C1 segment of cervical spinal cord (tissue), 14 donors: ENCODE measurements around the gene GPATCH4.
"Not testable (repeated sequence)": the region's sequence is repeated elsewhere in the genome, so short reads cannot be mapped to it uniquely, and the experiment has no call there.

Source experiments
- DNase-seq, 14 donors: peaks; one replicate each; lab custom pipeline; 2025; lab: John Stamatoyannopoulos, UW

Gene GPATCH4

DNA sequence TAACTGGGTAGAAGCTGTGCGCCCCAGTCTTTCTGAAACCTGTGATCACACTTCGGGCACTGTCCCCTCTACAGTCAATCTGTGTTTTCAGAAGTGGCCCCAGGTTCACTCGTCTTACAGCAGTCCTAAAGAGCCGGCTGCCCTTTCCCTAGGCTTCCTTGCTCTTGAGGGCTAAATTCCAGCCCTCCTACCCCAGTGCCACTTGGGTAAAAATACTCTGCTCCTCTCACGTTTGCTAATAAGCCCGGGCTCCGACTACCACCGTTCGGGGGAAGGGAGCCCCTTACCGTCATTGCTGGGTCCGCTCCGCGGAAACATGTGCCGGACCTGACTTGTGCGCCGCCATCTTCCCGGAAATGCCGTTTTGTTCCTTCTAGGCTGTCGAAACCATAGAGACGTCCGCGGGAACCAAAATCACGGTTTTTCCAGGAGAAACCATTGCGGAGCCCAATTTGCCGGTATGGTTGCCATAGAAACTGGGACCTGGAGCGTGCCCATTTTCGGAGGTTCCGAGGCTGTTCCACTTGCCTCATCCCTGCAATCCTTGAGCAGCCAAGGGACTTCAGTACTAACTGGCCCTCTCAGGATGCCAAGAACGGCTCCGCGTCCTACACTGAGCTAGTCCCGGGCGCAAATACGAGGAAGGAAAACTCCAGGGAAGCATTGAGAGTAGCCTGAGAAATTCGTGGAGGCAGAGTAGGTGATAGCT lies at the start of gene GPATCH4:
GPATCH4 (minus strand) TSS at position 358 of the 709 bp plus-strand sequence.
- peak in 12 of 14 donors; percentile 45 to 97 (median 74) for DNase-seq

DNA sequence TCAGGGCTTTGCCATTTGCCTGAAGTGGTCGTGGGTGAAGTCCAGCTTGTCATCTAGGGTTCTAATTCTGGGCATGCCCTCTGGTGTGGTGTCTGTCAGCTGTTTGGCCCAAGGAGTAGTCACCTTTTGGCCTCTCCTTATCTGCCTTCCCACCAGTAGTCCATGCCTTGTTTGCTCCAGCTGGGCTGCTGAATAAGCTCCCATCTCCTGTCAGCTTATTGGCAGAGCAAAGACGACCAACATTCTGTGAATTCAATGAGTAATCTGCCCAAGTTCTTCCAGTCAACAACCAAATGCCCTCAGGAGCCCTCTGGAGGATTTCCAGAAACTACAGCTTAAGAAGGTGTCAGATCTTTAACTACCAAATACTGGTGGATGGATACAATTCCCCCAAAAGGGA lies 47.7 kb upstream of the GPATCH4 start:
- no peak for DNase-seq

DNA sequence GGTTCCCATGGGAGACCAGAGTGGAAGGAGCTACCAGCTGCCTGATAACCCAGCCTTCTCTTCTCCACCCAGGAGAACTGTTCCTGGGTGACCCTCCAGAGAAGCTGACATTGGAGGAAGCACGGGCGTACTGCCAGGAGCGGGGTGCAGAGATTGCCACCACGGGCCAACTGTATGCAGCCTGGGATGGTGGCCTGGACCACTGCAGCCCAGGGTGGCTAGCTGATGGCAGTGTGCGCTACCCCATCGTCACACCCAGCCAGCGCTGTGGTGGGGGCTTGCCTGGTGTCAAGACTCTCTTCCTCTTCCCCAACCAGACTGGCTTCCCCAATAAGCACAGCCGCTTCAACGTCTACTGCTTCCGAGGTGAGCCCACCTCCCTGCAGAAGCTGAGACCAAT lies 47.2 kb upstream of the GPATCH4 start:
- no peak for DNase-seq

DNA sequence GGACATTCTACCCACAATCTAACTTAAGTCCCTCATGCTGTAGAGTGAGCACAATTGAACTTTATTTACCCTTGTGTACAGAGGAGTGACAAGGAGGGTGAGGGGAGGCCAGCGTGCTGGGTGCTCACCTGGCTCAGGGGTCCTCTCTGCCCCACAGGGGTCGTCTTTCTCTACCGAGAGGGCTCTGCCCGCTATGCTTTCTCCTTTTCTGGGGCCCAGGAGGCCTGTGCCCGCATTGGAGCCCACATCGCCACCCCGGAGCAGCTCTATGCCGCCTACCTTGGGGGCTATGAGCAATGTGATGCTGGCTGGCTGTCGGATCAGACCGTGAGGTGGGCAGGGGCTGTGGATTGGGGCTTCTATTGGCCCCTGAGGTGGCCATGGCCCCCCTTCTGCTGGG lies 46.1 kb upstream of the GPATCH4 start:
- DNase-seq, result no peak

DNA sequence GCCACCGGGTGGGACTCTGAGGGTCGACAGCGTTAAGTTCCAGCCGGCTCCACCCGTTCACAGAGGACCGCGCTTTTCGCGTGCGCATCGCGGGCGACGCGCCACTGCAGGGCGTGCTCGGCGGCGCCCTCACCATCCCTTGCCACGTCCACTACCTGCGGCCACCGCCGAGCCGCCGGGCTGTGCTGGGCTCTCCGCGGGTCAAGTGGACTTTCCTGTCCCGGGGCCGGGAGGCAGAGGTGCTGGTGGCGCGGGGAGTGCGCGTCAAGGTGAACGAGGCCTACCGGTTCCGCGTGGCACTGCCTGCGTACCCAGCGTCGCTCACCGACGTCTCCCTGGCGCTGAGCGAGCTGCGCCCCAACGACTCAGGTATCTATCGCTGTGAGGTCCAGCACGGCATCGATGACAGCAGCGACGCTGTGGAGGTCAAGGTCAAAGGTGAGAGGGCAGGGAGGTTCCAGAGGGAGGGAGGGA lies 45.5 kb upstream of the GPATCH4 start:
- DNase-seq, result no peak

DNA sequence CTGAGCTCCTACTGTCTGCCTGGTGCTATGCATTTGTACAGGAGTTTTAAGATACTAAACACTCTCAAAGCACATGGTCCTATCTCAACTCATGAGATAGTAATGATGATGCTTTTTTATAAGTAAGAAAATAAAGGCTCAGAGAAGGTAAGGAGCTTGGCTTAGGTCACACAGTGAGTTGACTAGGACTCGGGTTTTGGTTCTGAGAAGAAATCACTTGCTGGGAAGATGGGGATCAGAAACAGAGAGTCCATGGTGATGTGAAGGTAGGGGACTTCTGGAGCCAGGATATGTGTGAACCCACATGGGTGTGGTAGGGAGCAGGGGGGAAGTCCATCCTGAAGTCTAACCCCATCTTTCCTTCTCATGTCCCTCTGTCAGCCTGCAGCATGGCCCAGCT lies 44.4 kb upstream of the GPATCH4 start:
- no peak for DNase-seq

DNA sequence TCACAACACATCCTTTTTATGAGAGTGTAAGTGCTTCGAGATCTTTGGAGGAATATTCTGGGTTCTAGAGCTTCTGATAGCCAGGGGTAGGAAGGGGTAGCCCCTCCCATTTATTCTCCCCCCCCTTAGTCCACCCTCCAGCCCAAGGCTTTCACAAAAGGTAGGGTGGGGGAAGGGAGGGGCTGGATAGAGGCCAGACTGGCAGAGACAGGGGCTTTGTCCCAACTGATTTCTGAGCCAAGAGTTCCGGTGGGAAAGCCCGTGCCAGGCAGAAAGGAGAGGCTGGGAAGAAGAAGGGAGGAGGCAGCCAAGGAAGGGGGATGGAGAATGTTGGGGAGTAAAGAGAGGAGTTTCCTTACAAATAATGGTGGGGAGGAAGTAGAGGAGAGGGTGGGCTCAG lies 43.8 kb upstream of the GPATCH4 start:
- DNase-seq, result peak in 2 of 14 donors; percentile 20 to 24

DNA sequence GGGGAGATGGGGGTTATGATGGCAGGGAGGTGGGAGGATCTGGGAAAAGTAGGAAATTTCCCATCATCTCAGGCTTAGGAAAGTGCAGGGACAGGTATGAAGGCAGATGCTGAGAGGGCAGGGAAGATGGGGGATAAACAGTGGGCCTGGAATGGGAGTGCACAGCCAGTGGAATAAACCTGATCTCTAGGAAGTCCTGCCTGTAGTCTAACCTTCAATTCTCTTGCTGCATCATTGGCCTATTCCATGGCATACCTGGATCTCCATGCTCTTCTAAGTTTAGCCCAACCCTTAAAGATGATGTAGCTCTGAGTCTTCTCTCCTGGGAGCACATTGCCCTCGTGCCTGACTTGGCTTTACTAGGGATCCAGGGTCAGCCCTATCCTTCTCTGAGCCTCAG lies 43.4 kb upstream of the GPATCH4 start:
- DNase-seq, result no peak

DNA sequence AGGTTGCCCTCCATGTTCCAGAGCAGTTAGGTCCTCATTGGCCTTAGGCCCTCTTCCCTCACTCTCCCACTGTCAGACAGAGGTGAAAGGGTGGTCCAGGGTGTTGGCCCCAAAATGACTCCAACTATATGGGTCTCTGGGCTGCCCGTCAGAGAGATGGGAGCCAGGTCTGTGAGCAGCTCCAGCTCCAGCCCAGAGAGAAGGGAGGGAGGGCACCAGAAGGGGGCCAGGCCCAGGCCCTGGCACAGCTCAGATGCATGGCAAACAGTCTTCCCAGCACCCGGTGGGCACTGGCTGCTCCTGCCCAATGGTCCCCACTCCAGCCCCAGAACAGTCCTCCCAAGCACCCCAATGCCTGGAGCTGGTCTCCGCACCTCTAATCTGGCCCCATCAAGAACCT lies 42.9 kb upstream of the GPATCH4 start:
- no peak for DNase-seq

DNA sequence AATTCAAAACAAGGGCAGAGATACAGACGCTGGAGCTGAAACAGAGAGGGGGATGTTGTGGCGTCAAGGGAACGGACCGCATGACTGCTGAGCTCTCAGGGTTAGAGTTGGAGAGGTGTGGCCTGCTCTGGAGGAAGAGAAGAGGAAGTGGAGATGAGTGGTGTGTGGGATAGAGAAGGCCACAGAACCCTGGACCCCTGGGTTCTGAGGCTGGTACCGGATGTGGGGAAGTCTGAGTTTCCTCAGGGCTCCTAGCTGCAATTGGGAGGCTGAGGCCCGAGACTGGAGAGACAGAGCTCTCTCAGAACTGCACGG lies 42.5 kb upstream of the GPATCH4 start:
- peak in 1 of 14 donors; percentile 26 for DNase-seq

DNA sequence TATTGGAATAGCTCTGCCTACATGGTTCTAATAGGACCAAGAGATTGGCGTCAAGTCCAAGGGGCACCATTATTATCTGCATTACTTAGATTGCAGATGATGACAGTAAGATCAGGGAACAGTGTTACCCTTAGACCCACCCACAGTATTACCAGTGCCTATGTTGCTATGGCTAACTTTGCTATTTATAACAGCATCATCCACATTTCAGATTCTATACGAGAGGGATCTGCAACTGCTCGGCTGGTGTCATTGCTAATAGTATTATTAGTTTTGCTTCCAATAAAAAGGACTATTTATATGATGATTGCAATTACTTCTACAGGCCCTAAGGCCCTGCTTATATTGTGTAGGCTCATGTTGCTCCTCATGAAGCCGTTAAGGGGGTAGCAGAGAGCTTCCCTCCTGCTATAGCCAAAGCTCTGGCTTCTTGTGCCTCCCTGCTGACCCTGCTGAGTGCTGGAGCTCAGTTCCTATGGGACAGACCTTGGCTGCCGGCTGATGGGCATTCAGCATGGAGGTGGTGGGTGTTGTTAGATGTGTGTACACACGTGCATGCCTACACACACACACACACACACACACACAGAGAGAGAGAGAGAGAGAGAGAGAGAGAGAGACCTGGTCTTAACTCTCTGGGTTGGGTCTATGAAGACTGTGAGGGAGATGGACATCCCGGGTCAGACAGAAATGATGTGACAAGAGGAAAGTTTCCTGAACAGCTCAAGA lies 41.9 kb upstream of the GPATCH4 start:
- no peak for DNase-seq

DNA sequence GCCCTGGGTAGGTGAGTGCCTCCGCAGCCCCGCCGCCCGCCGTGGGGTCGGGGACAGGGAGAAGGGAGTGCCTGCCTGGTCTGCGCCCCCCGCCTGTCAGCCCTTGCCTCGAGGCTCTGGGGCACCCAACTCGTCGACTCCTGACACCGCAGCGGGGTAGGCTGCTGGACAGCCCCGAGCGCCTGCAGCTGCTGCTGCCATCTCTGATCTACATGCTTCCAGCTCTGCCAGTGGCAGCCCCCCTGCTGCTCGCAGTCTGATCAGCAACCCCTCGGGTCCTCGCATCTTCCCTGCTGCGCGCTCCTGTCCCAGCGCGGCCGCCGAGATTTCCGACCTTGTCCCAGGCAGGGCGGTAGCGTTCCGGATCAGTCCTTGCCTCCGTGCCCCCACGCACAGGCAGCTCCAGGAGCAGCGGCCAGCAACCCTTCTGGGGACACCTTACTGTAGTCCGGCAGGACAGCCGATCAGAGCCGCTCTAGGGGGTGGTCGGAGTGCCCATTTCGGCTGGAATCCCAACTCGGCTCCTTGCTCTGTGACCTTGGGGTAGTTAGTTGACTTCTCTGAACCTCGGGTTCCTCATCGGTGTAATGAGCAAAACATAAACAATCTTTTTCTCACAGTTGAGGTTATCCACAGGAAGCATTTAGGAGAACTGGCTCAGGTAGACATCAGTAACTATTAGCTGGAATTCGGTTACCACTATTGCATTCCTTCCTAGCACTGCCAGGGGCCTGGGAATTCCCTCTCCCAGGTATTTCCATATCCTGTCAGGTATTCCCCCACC lies 41.2 kb upstream of the GPATCH4 start:
- peak in 3 of 14 donors; percentile 33 to 55 (median 48) for DNase-seq

DNA sequence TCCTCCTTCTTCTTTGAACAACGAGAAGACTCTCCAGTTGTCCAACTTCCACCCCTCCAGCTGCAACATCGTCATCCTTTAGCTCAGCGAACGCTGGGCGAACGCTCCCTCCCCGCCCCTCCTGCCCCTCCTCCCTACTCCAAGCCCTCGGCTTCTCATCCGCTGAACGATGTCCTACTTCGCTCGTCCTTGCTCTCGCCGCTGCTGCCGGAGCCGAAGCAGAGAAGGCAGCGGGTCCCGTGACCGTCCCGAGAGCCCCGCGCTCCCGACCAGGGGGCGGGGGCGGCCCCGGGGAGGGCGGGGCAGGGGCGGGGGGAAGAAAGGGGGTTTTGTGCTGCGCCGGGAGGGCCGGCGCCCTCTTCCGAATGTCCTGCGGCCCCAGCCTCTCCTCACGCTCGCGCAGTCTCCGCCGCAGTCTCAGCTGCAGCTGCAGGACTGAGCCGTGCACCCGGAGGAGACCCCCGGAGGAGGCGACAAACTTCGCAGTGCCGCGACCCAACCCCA lies 40.5 kb upstream of the GPATCH4 start, which contains the start of gene BCAN:
BCAN (plus strand) TSS at position 357 of the 504 bp plus-strand sequence. CDS start 3,938 bp downstream, outside the sequence.
- peak in 11 of 14 donors; percentile 33 to 78 (median 56) for DNase-seq

DNA sequence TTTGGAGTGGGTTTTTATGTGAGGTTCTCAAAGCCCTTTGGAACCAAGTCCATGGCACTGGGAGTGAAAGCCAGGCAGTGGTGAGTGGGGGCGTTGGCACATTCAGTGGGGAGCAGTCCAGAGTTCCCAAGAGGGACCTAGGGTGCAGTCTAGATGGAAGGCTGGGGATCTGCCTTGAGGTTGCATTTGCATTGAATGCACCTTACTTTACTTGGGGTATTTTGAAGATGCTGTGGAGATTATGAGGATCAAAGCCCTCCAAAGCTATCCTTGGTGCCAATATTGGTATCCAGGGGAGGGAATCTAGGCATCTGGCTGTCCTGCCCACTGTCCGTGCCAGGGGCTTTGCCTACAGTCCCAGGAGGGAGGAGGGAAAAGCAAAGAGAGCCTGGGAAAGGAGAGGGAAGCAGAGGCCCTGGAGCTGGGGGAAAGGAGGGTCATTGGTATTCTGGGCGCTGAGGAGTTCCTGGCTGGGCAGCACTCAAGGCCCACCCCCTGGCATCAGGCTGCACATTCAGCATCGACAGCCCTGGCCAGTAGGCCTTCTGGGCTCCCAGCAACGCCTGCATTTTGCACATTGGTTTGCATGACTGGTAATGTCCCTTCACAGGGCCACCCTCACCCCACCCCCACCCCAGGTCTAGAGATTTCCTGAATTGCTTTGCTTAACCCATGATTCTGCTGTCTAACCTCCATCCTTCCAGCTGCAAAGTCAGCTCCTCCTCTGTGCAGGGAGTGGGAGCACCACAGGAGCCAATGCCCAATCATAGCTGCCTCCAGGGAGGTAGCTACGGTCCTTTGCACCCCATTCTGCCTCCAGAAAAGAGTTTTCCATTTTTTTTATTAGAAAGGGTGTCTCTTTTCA lies 39.8 kb upstream of the GPATCH4 start:
- peak in 11 of 14 donors; percentile 21 to 78 (median 56) for DNase-seq

DNA sequence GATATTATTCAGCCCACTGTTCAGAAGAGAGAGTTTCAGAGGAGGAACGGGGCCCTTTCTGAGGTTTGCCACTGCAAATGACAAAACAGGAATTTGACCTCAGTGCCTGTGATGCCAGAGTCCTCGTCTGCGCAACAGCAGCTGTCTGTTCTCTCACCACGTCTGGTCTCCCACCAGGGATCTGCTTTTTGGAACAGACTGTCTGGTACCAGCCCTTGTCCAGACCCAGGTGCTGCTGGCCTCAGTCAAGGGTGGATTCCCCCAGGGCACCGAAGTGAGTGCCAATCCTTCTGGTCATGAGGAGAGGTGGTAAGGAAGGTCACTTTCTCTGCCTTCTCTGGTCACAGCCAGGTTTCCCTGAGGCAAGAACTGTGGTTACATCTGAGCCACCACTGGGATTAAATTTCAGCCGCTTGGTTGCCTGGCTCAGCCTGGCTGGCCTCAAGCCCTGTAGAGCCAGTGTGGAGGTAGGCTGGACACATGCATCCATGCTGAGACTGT lies 38.4 kb upstream of the GPATCH4 start:
- DNase-seq, result peak in 1 of 14 donors; percentile 30

DNA sequence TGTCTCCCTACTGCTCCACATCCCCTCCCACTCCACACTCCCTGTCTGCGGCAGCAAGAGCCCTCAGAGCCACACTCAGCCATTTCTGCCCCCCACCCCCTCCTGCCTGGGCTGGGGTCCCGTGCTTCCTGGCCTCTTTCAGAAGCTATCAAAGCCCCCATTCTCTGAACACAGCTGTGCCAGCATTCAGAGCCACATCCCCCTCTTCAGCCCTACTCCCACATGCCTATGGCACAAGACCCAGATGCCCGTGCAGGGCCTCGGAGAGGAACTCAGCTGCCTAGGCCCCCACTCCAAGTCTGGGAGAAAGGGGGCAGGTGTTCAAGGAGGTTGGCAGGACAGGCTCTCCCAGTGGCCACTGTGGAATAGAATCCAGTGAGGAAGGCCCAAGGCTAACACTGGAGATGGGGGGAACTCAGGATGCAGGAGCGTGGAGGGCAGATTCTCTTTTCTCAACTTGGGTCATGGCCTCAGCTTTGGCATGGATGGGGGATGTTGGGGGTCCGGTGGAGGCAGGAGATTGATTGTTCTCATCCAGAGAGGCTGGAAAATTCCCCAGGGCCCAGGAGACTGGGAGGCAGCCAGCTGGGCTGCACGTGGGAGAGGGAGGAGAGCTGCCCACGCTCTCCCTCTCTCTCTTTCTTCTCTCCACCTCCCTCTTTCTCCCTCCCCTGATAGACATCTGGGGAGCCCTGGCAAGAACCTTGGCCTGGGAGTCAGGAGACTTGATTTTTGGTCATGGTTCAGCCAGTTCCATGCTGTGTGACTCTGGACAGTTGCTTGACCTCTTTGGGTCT lies 37.1 kb upstream of the GPATCH4 start:
- DNase-seq, result peak in 8 of 14 donors; percentile 33 to 77 (median 49)

DNA sequence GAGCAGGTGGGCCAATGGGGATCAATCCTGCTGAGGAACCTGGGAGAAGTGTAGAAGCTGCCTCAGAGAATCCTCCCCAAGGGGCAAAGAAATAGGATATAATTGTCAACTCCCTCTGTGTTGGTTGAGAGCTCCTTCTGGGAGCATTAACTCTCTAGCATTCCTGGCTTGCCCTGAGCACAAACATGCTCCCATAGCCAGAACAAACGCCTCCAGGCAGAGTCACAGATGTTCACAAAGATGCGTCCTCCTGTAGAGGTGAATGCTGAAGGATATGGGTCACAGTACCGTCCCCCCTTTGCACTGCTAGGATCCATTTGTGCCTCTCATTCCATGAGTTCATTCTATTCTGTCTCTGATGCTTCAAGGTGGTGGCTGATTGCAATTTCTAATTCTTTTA lies 31.1 kb upstream of the GPATCH4 start:
- DNase-seq, result no peak

DNA sequence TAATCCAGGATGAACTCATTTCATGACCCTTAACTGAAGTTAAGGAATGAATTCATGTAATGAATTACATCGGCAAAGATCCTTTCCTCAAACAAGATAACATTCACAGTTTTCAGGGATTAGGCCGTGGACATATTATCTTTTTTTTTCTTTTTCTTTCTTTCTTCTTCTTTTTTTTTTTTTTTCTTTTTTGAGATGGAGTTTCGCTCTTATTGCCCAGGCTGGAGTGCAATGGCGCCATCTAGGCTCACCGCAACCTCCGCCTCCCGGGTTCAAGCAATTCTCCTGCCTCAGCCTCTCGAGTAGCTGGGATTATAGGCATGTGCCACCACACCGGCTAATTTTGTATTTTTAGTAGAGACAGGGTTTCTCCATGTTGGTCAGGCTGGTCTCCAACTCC lies 29.9 kb upstream of the GPATCH4 start:
- DNase-seq, result not testable (repeated sequence)

DNA sequence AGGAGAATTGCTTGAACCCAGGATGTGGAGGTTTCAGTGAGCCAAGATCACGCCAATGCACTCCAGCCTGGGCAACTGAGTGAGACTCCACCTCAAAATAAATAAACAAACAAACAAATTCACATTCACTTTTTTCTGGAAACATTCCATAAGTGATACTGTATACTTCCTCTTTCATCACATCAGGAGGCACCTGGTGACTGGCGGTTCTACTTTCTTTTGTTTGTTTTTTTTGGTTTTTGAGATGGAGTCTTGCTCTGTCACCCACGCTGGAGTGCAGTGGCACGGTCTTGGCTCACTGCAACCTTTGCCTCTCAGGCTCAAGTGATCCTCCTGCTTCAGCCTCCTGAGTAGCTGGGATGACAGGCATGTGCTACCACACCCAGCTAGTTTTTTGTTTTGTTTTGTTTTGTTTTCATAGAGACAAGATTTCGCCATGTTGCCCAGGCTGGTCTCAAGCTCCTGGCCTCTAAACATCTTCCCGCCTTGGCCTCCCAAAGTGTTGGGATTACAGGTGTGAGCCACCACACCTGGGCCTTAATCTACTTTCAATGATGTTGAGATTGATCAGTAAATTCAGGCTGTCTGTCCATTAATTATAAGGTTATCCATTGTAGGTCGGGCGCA lies 28.7 kb upstream of the GPATCH4 start:
- no peak for DNase-seq
